Adipose tissue (tissue), 3 donors: Measurements from ENCODE around the gene ADARB1. TPM values are rescaled to one million over a fixed set of nuclear protein-coding genes. Genes with fewer than 3 reads are reported as not detected.
"Not testable (repeated sequence)": the region's sequence is repeated elsewhere in the genome, so short reads cannot be mapped to it uniquely, and the experiment has no call there.

Experiments used
- H3K27ac ChIP-seq: one replicate; pipeline ENCODE4 v1.5.1; 2013; ENCODE audit warnings: low read depth, low read length
- WGBS, 3 donors: extraction: QIAGEN DNeasy Blood & Tissue Kit; methylation state at CpG; one replicate each; pipeline ENCODE4 v1.1.7; 2013; 5-methylcytosine and 5-hydroxymethylcytosine counted together
- polyA plus RNA-seq, 3 donors: library from polyadenylated mRNA; stranded (reverse); fragments of 200-250 nt; gene quantifications; one replicate each; pipeline ENCODE4 v1.2.3, GENCODE V29; 2013
- donor health status: healthy with polysubstance abuse.
- donor health status: Bipolar disorder and iron deficiency.
- donor health status: healthy.

The ADARB1 gene
- polyA plus RNA-seq, 3 donors = 2.7 to 17.9 (median 13.0) TPM

- 88 to 93% (median 88%) methylated on average over 8 of the region's 8 CpGs for WGBS, 3 donors
- H3K27ac ChIP-seq = no peak overlapping the region
These were observed 62.1 kb downstream of the ADARB1 start for GRCh38 chr21:45136500-45136899.

- WGBS, 3 donors = 36 to 42% (median 39%) methylated on average over 11 of the region's 11 CpGs
- no peak overlapping the region for H3K27ac ChIP-seq
These were observed 62.7 kb downstream of the ADARB1 start for GRCh38 chr21:45136927-45137611.

- H3K27ac ChIP-seq = no peak overlapping the region
These were observed 63.2 kb downstream of the ADARB1 start for GRCh38 chr21:45137612-45137937.

- no peak overlapping the region for H3K27ac ChIP-seq
- WGBS, 3 donors = 52 to 63% (median 59%) methylated on average over 12 of the region's 12 CpGs
These were observed 64.0 kb downstream of the ADARB1 start for GRCh38 chr21:45138199-45139002.

GRCh38 chr21:45139003-45139360 lies 64.6 kb downstream of the ADARB1 start:
- 93 to 95% (median 94%) methylated on average over 7 of the region's 7 CpGs for WGBS, 3 donors
- H3K27ac ChIP-seq = not testable (repeated sequence)

GRCh38 chr21:45139473-45139872 lies 65.1 kb downstream of the ADARB1 start:
- WGBS, 3 donors = 89 to 94% (median 91%) methylated on average over 13 of the region's 13 CpGs
- H3K27ac ChIP-seq = no peak overlapping the region

- H3K27ac ChIP-seq = no peak overlapping the region
- 26 to 30% (median 27%) methylated on average over 9 of the region's 9 CpGs for WGBS, 3 donors
These were observed 66.1 kb downstream of the ADARB1 start for GRCh38 chr21:45140346-45140940.

- 90 to 93% (median 91%) methylated on average over 4 of the region's 4 CpGs for WGBS, 3 donors
- H3K27ac ChIP-seq = not testable (repeated sequence)
These were observed 66.6 kb downstream of the ADARB1 start for GRCh38 chr21:45140944-45141343.

- no peak overlapping the region for H3K27ac ChIP-seq
- WGBS, 3 donors = 88 to 98% (median 95%) methylated on average over 5 of the region's 5 CpGs
These were observed 67.1 kb downstream of the ADARB1 start for GRCh38 chr21:45141507-45141906.

GRCh38 chr21:45142469-45143308 lies 68.3 kb downstream of the ADARB1 start:
- 66 to 82% (median 71%) methylated on average over 12 of the region's 12 CpGs for WGBS, 3 donors
- H3K27ac ChIP-seq = no peak overlapping the region

- H3K27ac ChIP-seq = no peak overlapping the region
These were observed 69.5 kb downstream of the ADARB1 start for GRCh38 chr21:45143855-45144254.

GRCh38 chr21:45145146-45145545 lies 70.8 kb downstream of the ADARB1 start:
- 85 to 90% (median 89%) methylated on average over 9 of the region's 9 CpGs for WGBS, 3 donors
- H3K27ac ChIP-seq = no peak overlapping the region

More at GRCh38 chr21:45143855-45144254, 69.5 kb downstream of the ADARB1 start:
- WGBS, 3 donors = 63 to 95% (median 95%) methylated on average over 3 of the region's 3 CpGs

GRCh38 chr21:45145846-45146245 lies 71.5 kb downstream of the ADARB1 start:
- 95 to 96% (median 95%) methylated on average over 17 of the region's 17 CpGs for WGBS, 3 donors
- not testable (repeated sequence) for H3K27ac ChIP-seq

- WGBS, 3 donors = 42 to 65% (median 53%) methylated on average over 8 of the region's 8 CpGs
- no peak overlapping the region for H3K27ac ChIP-seq
These were observed 71.9 kb downstream of the ADARB1 start for GRCh38 chr21:45146306-45146705.

GRCh38 chr21:45146801-45147200 lies 72.4 kb downstream of the ADARB1 start:
- H3K27ac ChIP-seq = no peak overlapping the region
- 63 to 82% (median 75%) methylated on average over 2 of the region's 2 CpGs for WGBS, 3 donors

GRCh38 chr21:45147473-45148315 lies 73.3 kb downstream of the ADARB1 start:
- 88 to 89% (median 89%) methylated on average over 30 of the region's 30 CpGs for WGBS, 3 donors
- no peak overlapping the region for H3K27ac ChIP-seq

GRCh38 chr21:45148316-45148990 lies 74.1 kb downstream of the ADARB1 start:
- H3K27ac ChIP-seq = no peak overlapping the region
- WGBS, 3 donors = 91 to 94% (median 93%) methylated on average over 14 of the region's 14 CpGs
